B cell (primary cell): ENCODE measurements around the gene RGR. TPM values are rescaled to one million over a fixed set of nuclear protein-coding genes. Genes with fewer than 3 reads are reported as not detected.

ENCODE experiments used
- ATAC-seq: fragments of 200-7000 bp; cut with Tn5 transposase; one replicate; pipeline ENCODE4 v1.10.0; 2021; ENCODE audit warnings: low read depth, mild to moderate bottlenecking, moderate number of reproducible peaks, moderate library complexity
- CTCF ChIA-PET: fragments of 350-600 bp; sonication (Branson Sonifier 250); formaldehyde crosslinking; loops from one replicate; lab custom pipeline; 2021; ENCODE audit warnings: antibody characterized with exemption, inconsistent platforms; lab: Charles Lee
- POLR2A ChIA-PET: fragments of 350-600 bp; sonication (Branson Sonifier 250); formaldehyde crosslinking; loops from one replicate; lab custom pipeline; 2021; ENCODE audit warnings: antibody characterized with exemption; lab: Charles Lee
- DNase-seq: peaks from one replicate; pipeline ENCODE4 v3.0.0; 2013
- H2AFZ ChIP-seq: 2 replicates; pipeline ENCODE4 v1.6.1; 2012; ENCODE audit warnings: mild to moderate bottlenecking, low read depth, low read length; ENCODE audit not compliant: insufficient read depth, poor library complexity, severe bottlenecking
- H3K27ac ChIP-seq, 2 donors: 1 replicate in 1 of 2; 2 replicates in 1 of 2; pipeline ENCODE4 v1.5.1; 2012 to 2013; ENCODE audit warnings: low read length in 2 of 2, mild to moderate bottlenecking in 2 of 2, moderate library complexity in 1 of 2
- H3K27me3 ChIP-seq, 4 experiments: fragments of 200-600 bp in 1 of 4; sonication (generic) in 1 of 4; replicated peaks in 1 of 4; 1 replicate in 2 of 4; 2 replicates in 2 of 4; pipeline versions ENCODE4 v1.6.1 to v1.7.0; 2013 to 2016; ENCODE audit warnings: low read length in 3 of 4, mild to moderate bottlenecking in 2 of 4, mixed read lengths in 1 of 4, moderate library complexity in 1 of 4; ENCODE audit not compliant: insufficient read depth in 4 of 4, control insufficient read depth in 3 of 4; ENCODE audit errors: control extremely low read depth in 1 of 4
- H3K36me3 ChIP-seq, 2 experiments: replicated peaks in 1 of 2; 1 replicate in 1 of 2; 2 replicates in 1 of 2; pipeline versions ENCODE4 v1.6.1 to v1.7.1; 2013; ENCODE audit warnings: low read length in 1 of 2; ENCODE audit not compliant: insufficient read depth in 2 of 2, control insufficient read depth in 1 of 2; ENCODE audit errors: control extremely low read depth in 1 of 2, extremely low read depth in 1 of 2
- H3K4me1 ChIP-seq, 2 donors: fragments of 200-600 bp in 1 of 2; sonication (generic) in 1 of 2; 1 replicate in 1 of 2; 2 replicates in 1 of 2; pipeline versions ENCODE4 v1.5.1 to v1.6.1; 2013 to 2017; ENCODE audit warnings: low read length in 2 of 2; ENCODE audit not compliant: control insufficient read depth in 2 of 2, insufficient read depth in 2 of 2
- H3K4me2 ChIP-seq: replicated peaks from 2 replicates; pipeline ENCODE3; 2012; ENCODE audit warnings: mild to moderate bottlenecking, low read depth, low read length; ENCODE audit not compliant: poor library complexity, severe bottlenecking
- H3K4me3 ChIP-seq, 5 experiments: fragments of 200-600 bp in 1 of 5; sonication (generic) in 1 of 5; 1 replicate in 3 of 5; 2 replicates in 2 of 5; pipeline versions ENCODE4 v1.5.1 to v1.7.0; 2011 to 2016; ENCODE audit warnings: low read length in 4 of 5, mild to moderate bottlenecking in 4 of 5, low read depth in 2 of 5, control low read depth in 1 of 5, moderate library complexity in 1 of 5; ENCODE audit not compliant: insufficient read depth in 1 of 5; ENCODE audit errors: control extremely low read depth in 1 of 5, extremely low read depth in 1 of 5
- H3K79me2 ChIP-seq: fragments of 200-600 bp; sonication (generic); one replicate; pipeline ENCODE4 v1.6.0; 2016; ENCODE audit warnings: low read length; ENCODE audit not compliant: control insufficient read depth, insufficient read depth
- H3K9ac ChIP-seq: fragments of 200-600 bp; sonication (generic); 2 replicates; pipeline ENCODE4 v1.6.1; 2017; ENCODE audit warnings: mild to moderate bottlenecking, low read length, moderate library complexity
- H3K9me3 ChIP-seq, 3 donors: one replicate each; pipeline versions ENCODE4 v1.6.1 to v1.7.1; 2013; ENCODE audit warnings: low read length in 2 of 3; ENCODE audit not compliant: control insufficient read depth in 2 of 3, insufficient read depth in 1 of 3; ENCODE audit errors: control extremely low read depth in 1 of 3
- H4K20me1 ChIP-seq: 2 replicates; pipeline ENCODE4 v1.6.0; 2012; ENCODE audit warnings: mild to moderate bottlenecking, low read length; ENCODE audit not compliant: insufficient read depth, control insufficient read depth, poor library complexity, severe bottlenecking
- H3K27ac Mint-ChIP-seq: one replicate; pipeline ENCODE4 v1.8.0; 2021; ENCODE audit warnings: mixed read lengths
- H3K27me3 Mint-ChIP-seq: one replicate; pipeline ENCODE4 v1.8.0; 2021; ENCODE audit warnings: mixed read lengths
- H3K4me1 Mint-ChIP-seq: one replicate; pipeline ENCODE4 v1.8.0; 2021; ENCODE audit warnings: mixed read lengths
- H3K4me3 Mint-ChIP-seq: one replicate; pipeline ENCODE4 v1.8.0; 2021; ENCODE audit warnings: mixed read lengths
- H3K9me3 Mint-ChIP-seq: one replicate; pipeline ENCODE4 v1.8.0; 2022; ENCODE audit warnings: mixed read lengths; ENCODE audit not compliant: insufficient read depth
- EZH2 ChIP-seq: IDR thresholded peaks from 2 replicates; pipeline ENCODE4 v1.6.1; 2012; ENCODE audit warnings: borderline replicate concordance, low read depth, mild to moderate bottlenecking, moderate library complexity, low read length; ENCODE audit not compliant: insufficient read depth, poor library complexity, severe bottlenecking
- WGBS: methylation state at CpG from one replicate; pipeline ENCODE4 v1.1.5; 2013; ENCODE audit warnings: missing lambda C conversion rate; ENCODE audit not compliant: insufficient coverage; 5-methylcytosine and 5-hydroxymethylcytosine counted together
- intact Hi-C: fragments of 100-400 bp; cut with micrococcal nuclease; formaldehyde crosslinking; loops from one replicate; pipeline ENCODE4 v1.10.0; 2022
- polyA plus RNA-seq: library from polyadenylated mRNA; depleted of rRNA; stranded (reverse); fragments of >200 nt; gene quantifications from 2 replicates; pipeline ENCODE4 v1.2.3, GENCODE V29; 2012
- total RNA-seq, 2 donors: library from RNA; stranded (reverse); fragments of 120-200 nt in 1 of 2; gene quantifications; 1 replicate in 1 of 2; 2 replicates in 1 of 2; pipeline versions ENCODE4 v1.2.3 to v1.2.4, GENCODE V29; 2013 to 2022
- TF ChIP-seq, protein P1 (sequence below): fragments of 200-600 bp; IDR thresholded peaks from one replicate; pipeline ENCODE4 v1.8.0; 2022; ENCODE audit warnings: antibody characterized with exemption, mild to moderate bottlenecking

RGR gene
- total and polyA plus RNA-seq, 2 donors (not counting 1 experiment from before 2014, with no cell fraction given), result not detected

DNA sequence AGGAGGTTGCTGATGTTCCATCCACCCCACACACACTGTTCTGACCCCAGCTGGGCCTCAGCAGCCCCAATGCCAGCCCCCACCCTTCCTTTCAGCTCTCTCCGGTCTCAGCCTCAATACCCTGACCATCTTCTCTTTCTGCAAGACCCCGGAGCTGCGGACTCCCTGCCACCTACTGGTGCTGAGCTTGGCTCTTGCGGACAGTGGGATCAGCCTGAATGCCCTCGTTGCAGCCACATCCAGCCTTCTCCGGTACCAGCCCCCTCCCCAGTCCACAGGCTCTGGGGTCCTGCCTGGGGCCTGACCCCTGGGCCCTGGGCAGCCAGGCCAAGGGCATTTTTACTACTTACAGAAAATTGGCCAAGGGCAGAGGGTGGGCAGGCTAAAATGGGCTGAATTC is 2.6 kb downstream of the RGR start:
- no peak for ATAC-seq

DNA sequence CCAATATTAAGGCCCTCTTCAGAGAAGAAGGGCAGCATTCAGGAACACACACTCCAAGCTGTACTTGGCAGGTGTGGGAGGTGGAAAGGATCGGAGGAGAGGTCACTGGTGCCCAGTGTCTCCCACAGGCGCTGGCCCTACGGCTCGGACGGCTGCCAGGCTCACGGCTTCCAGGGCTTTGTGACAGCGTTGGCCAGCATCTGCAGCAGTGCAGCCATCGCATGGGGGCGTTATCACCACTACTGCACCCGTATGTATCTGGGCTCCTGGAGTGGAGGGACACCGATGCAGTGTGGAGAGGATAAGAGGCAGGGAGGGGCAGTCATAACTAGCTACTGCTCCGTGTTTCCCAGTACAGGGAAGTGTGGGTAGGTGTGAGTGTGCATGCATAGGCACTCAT is 3.9 kb downstream of the RGR start:
- no peak for TF ChIP-seq EZH2
- TF ChIP-seq, protein P1, sequence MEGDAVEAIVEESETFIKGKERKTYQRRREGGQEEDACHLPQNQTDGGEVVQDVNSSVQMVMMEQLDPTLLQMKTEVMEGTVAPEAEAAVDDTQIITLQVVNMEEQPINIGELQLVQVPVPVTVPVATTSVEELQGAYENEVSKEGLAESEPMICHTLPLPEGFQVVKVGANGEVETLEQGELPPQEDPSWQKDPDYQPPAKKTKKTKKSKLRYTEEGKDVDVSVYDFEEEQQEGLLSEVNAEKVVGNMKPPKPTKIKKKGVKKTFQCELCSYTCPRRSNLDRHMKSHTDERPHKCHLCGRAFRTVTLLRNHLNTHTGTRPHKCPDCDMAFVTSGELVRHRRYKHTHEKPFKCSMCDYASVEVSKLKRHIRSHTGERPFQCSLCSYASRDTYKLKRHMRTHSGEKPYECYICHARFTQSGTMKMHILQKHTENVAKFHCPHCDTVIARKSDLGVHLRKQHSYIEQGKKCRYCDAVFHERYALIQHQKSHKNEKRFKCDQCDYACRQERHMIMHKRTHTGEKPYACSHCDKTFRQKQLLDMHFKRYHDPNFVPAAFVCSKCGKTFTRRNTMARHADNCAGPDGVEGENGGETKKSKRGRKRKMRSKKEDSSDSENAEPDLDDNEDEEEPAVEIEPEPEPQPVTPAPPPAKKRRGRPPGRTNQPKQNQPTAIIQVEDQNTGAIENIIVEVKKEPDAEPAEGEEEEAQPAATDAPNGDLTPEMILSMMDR, result no peak
- no peak overlapping the region for H3K27ac ChIP-seq
- ChIA-PET POLR2A (no interaction called here), CTCF (no interaction called here)
- H3K79me2 ChIP-seq, result no peaks in the 10 kb centered on the region
- H3K4me1 ChIP-seq, result no peaks in the 10 kb centered on the region
- H2AFZ ChIP-seq, result no peak overlapping the region
- 88% methylated on average over 7 of the region's 12 CpGs for WGBS
- Mint-ChIP-seq H3K4me1 (no peaks in the 10 kb centered on the region), H3K4me3 (no peak overlapping the region), H3K9me3 (no peaks in the 10 kb centered on the region), H3K27me3 (peaks cover 3% of the 10 kb centered on the region), H3K27ac (no peak overlapping the region)
- H3K4me3 ChIP-seq, result no peak overlapping the region
- no peaks in the 10 kb centered on the region for H3K36me3 ChIP-seq
- no peaks in the 10 kb centered on the region for H3K27me3 ChIP-seq
- H3K4me2 ChIP-seq, result no peak overlapping the region
- no peaks in the 10 kb centered on the region for H4K20me1 ChIP-seq
- DNase-seq (no peak), ATAC-seq (no peak)
- intact Hi-C loops, result no loop called here
- peaks cover 0 to 4% (median 3%) of the 10 kb centered on the region in 3 donors for H3K9me3 ChIP-seq
- no peak overlapping the region for H3K9ac ChIP-seq

More for the DNA sequence above, 2.6 kb downstream of the RGR start:
- Mint-ChIP-seq H3K4me1 (no peaks in the 10 kb centered on the region), H3K27ac (no peak overlapping the region), H3K27me3 (peaks cover 3% of the 10 kb centered on the region), H3K4me3 (no peak overlapping the region), H3K9me3 (no peaks in the 10 kb centered on the region)
- Histone ChIP-seq H3K27ac (no peak overlapping the region), H3K9ac (no peak overlapping the region), H4K20me1 (no peaks in the 10 kb centered on the region), H3K4me3 (no peak overlapping the region), H2AFZ (no peak overlapping the region), H3K27me3 (no peaks in the 10 kb centered on the region), H3K36me3 (no peaks in the 10 kb centered on the region), H3K79me2 (no peaks in the 10 kb centered on the region), H3K4me2 (no peak overlapping the region), H3K4me1 (no peaks in the 10 kb centered on the region), H3K9me3 (peaks cover 0 to 4% (median 3%) of the 10 kb centered on the region in 3 donors)
- 89% methylated on average over 6 of the region's 6 CpGs for WGBS
- ChIA-PET POLR2A (no interaction called here), CTCF (no interaction called here)
- intact Hi-C loops, result no loop called here
- no peak for DNase-seq
- TF ChIP-seq, protein P1, result no peak
- no peak for TF ChIP-seq EZH2
